H1 (cell line): Measurements from ENCODE around the gene RNF31. TPM values are rescaled to one million over a fixed set of nuclear protein-coding genes. Genes with fewer than 3 reads are reported as not detected.

ENCODE experiments used
- CBX5 ChIP-seq: fragments of 300-800, 300-1000 bp; sonication (generic); IDR thresholded peaks from 2 replicates; pipeline ENCODE4 v1.7.1; 2016; ENCODE audit warnings: antibody characterized with exemption, low read length, low read depth
- CEBPB ChIP-seq: IDR thresholded peaks from 2 replicates; pipeline ENCODE4 v1.6.1; 2012; ENCODE audit warnings: low read depth, low read length
- GTF2F1 ChIP-seq: IDR thresholded peaks from 2 replicates; pipeline ENCODE4 v1.6.1; 2012; ENCODE audit warnings: low read depth, low read length, improper control_type of control experiment, borderline replicate concordance
- RAD21 ChIP-seq, 2 experiments: IDR thresholded peaks in 1 of 2; conservative IDR thresholded peaks in 1 of 2; 2 replicates each; pipeline ENCODE4 v1.6.1; 2011; ENCODE audit warnings: low read depth in 2 of 2, low read length in 2 of 2, improper control_type of control experiment in 1 of 2, inconsistent platforms in 1 of 2, mild to moderate bottlenecking in 1 of 2, moderate library complexity in 1 of 2
- TBP ChIP-seq: IDR thresholded peaks from 2 replicates; pipeline ENCODE4 v1.6.1; 2011; ENCODE audit warnings: low read depth, low read length, improper control_type of control experiment
- TCF12 ChIP-seq: IDR thresholded peaks from 2 replicates; pipeline ENCODE4 v1.6.1; 2011; ENCODE audit warnings: low read depth, mild to moderate bottlenecking, low read length
- polyA plus RNA-seq, 7 experiments: library from polyadenylated mRNA; depleted of rRNA in 3 of 7; stranded (reverse) in 5 of 7; unstranded in 2 of 7; fragments of >200 nt in 5 of 7; fragments of 200-250 nt in 2 of 7; gene quantifications; 1 replicate in 5 of 7; 2 replicates in 1 of 7; 4 replicates in 1 of 7; pipeline versions ENCODE4 v1.2.1 to v1.2.3, GENCODE V29; 2011 to 2013; ENCODE audit warnings: missing spikeins in 2 of 7, mixed read lengths in 2 of 7
- total RNA-seq: library from RNA; stranded (reverse); fragmentation: NEBNext Ultra II Directional; extraction: Animal tissue kit (Norgen Biotek cat#: 25700); gene quantifications from 2 replicates; pipeline ENCODE4 v1.2.1, GENCODE V29; 2021
- TF ChIP-seq, protein P1 (sequence below): IDR thresholded peaks from 2 replicates; pipeline ENCODE4 v1.6.1; 2012; ENCODE audit warnings: low read length, inconsistent platforms

Gene RNF31
- total and polyA plus RNA-seq, 2 of the 8 experiments (the other 6 are each of a cell fraction or from before 2014, with no cell fraction given) = 17.5 to 72.0 TPM

- TF ChIP-seq CEBPB (no peak), RAD21 (IDR thresholded peaks at IDR 0.05 in 1 of 2, conservative IDR thresholded peaks at IDR 0.05 in 1 of 2; ENCODE audit: low read depth in 2 of 2, low read length in 2 of 2) (no peak), GTF2F1 (no peak), TCF12 (no peak), CBX5 (no peak), TBP (no peak)
- TF ChIP-seq, protein P1, sequence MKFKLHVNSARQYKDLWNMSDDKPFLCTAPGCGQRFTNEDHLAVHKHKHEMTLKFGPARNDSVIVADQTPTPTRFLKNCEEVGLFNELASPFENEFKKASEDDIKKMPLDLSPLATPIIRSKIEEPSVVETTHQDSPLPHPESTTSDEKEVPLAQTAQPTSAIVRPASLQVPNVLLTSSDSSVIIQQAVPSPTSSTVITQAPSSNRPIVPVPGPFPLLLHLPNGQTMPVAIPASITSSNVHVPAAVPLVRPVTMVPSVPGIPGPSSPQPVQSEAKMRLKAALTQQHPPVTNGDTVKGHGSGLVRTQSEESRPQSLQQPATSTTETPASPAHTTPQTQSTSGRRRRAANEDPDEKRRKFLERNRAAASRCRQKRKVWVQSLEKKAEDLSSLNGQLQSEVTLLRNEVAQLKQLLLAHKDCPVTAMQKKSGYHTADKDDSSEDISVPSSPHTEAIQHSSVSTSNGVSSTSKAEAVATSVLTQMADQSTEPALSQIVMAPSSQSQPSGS = no peak
Measured at GRCh38 chr14:24162093-24162492, 14.8 kb downstream of the RNF31 start (continued).
